ENCODE results near the gene FNTB. TPM values are rescaled to one million over a fixed set of nuclear protein-coding genes. Genes with fewer than 3 reads are reported as not detected.

Gene FNTB
- total RNA-seq, 1 experiment from 2014 or later, result 14.2 TPM

DNA sequence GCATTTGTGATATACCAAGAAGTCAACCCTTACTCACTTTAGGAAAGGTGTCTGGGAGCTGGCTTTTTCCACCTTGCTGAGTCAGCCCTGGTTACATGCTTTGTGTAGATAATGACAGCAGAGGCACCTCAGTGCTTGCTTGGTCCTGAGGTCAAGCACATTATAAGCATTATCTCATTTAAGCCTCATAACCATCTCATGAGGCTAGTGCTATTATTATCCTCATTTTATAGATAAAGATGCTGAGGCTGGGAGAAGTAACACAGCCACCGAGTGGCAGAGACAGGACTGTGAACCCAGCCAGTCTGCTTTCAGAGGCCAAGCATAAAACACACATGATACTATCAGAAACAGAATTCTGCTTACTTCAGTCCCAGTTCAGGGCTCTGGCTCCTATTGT lies 86.2 kb downstream of the FNTB start:
- Mint-ChIP-seq H3K27ac (no peak overlapping the region), H3K9me3 (no peaks in the 10 kb centered on the region), H3K36me3 (peaks cover 19% of the 10 kb centered on the region), H3K4me1 (no peaks in the 10 kb centered on the region), H3K27me3 (ENCODE audit: low read depth) (no peaks in the 10 kb centered on the region), H3K4me3 (no peak overlapping the region)
- ChIA-PET CTCF (no interaction called here), POLR2A (no interaction called here)
- ATAC-seq (no peak), DNase-seq (ENCODE audit: low spot score) (no peak)
- TF ChIP-seq, protein P1, sequence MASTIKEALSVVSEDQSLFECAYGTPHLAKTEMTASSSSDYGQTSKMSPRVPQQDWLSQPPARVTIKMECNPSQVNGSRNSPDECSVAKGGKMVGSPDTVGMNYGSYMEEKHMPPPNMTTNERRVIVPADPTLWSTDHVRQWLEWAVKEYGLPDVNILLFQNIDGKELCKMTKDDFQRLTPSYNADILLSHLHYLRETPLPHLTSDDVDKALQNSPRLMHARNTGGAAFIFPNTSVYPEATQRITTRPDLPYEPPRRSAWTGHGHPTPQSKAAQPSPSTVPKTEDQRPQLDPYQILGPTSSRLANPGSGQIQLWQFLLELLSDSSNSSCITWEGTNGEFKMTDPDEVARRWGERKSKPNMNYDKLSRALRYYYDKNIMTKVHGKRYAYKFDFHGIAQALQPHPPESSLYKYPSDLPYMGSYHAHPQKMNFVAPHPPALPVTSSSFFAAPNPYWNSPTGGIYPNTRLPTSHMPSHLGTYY (CRISPR knock-in tag; IDR thresholded peaks at IDR 0.05), result no peak
- no peak for TF ChIP-seq ESRRA (CRISPR knock-in tag; IDR thresholded peaks at IDR 0.05; ENCODE audit: borderline replicate concordance)
- TF ChIP-seq, protein P2, sequence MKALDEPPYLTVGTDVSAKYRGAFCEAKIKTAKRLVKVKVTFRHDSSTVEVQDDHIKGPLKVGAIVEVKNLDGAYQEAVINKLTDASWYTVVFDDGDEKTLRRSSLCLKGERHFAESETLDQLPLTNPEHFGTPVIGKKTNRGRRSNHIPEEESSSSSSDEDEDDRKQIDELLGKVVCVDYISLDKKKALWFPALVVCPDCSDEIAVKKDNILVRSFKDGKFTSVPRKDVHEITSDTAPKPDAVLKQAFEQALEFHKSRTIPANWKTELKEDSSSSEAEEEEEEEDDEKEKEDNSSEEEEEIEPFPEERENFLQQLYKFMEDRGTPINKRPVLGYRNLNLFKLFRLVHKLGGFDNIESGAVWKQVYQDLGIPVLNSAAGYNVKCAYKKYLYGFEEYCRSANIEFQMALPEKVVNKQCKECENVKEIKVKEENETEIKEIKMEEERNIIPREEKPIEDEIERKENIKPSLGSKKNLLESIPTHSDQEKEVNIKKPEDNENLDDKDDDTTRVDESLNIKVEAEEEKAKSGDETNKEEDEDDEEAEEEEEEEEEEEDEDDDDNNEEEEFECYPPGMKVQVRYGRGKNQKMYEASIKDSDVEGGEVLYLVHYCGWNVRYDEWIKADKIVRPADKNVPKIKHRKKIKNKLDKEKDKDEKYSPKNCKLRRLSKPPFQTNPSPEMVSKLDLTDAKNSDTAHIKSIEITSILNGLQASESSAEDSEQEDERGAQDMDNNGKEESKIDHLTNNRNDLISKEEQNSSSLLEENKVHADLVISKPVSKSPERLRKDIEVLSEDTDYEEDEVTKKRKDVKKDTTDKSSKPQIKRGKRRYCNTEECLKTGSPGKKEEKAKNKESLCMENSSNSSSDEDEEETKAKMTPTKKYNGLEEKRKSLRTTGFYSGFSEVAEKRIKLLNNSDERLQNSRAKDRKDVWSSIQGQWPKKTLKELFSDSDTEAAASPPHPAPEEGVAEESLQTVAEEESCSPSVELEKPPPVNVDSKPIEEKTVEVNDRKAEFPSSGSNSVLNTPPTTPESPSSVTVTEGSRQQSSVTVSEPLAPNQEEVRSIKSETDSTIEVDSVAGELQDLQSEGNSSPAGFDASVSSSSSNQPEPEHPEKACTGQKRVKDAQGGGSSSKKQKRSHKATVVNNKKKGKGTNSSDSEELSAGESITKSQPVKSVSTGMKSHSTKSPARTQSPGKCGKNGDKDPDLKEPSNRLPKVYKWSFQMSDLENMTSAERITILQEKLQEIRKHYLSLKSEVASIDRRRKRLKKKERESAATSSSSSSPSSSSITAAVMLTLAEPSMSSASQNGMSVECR (CRISPR knock-in tag; IDR thresholded peaks at IDR 0.05; ENCODE audit: borderline replicate concordance), result no peak
- TF ChIP-seq, protein P3, sequence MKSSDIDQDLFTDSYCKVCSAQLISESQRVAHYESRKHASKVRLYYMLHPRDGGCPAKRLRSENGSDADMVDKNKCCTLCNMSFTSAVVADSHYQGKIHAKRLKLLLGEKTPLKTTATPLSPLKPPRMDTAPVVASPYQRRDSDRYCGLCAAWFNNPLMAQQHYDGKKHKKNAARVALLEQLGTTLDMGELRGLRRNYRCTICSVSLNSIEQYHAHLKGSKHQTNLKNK (CRISPR knock-in tag; IDR thresholded peaks at IDR 0.05), result no peak
- TF ChIP-seq, protein P4, sequence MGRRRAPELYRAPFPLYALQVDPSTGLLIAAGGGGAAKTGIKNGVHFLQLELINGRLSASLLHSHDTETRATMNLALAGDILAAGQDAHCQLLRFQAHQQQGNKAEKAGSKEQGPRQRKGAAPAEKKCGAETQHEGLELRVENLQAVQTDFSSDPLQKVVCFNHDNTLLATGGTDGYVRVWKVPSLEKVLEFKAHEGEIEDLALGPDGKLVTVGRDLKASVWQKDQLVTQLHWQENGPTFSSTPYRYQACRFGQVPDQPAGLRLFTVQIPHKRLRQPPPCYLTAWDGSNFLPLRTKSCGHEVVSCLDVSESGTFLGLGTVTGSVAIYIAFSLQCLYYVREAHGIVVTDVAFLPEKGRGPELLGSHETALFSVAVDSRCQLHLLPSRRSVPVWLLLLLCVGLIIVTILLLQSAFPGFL (CRISPR knock-in tag; IDR thresholded peaks at IDR 0.05; ENCODE audit: borderline replicate concordance), result no peak
- TF ChIP-seq CREM (CRISPR knock-in tag; IDR thresholded peaks at IDR 0.05), result no peak
- no peak for TF ChIP-seq SMAD3 (CRISPR knock-in tag; IDR thresholded peaks at IDR 0.05; ENCODE audit: borderline replicate concordance)
- no peak for TF ChIP-seq ZNF416 (CRISPR knock-in tag; IDR thresholded peaks at IDR 0.05)
- TF ChIP-seq, protein P5, sequence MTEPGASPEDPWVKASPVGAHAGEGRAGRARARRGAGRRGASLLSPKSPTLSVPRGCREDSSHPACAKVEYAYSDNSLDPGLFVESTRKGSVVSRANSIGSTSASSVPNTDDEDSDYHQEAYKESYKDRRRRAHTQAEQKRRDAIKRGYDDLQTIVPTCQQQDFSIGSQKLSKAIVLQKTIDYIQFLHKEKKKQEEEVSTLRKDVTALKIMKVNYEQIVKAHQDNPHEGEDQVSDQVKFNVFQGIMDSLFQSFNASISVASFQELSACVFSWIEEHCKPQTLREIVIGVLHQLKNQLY (CRISPR knock-in tag; IDR thresholded peaks at IDR 0.05), result no peak
- no peak for TF ChIP-seq HMGA2 (CRISPR knock-in tag; IDR thresholded peaks at IDR 0.05)
- TF ChIP-seq RORB (CRISPR knock-in tag; IDR thresholded peaks at IDR 0.05), result no peak
- TF ChIP-seq, protein P6, sequence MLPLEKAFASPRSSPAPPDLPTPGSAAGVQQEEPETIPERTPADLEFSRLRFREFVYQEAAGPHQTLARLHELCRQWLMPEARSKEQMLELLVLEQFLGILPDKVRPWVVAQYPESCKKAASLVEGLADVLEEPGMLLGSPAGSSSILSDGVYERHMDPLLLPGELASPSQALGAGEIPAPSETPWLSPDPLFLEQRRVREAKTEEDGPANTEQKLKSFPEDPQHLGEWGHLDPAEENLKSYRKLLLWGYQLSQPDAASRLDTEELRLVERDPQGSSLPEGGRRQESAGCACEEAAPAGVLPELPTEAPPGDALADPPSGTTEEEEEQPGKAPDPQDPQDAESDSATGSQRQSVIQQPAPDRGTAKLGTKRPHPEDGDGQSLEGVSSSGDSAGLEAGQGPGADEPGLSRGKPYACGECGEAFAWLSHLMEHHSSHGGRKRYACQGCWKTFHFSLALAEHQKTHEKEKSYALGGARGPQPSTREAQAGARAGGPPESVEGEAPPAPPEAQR (CRISPR knock-in tag; IDR thresholded peaks at IDR 0.05), result no peak
- no peak for TF ChIP-seq TEAD1 (CRISPR knock-in tag; IDR thresholded peaks at IDR 0.05)
- TF ChIP-seq FOXP1 (CRISPR knock-in tag; IDR thresholded peaks at IDR 0.05; ENCODE audit: borderline replicate concordance), result no peak
- TF ChIP-seq, protein P7, sequence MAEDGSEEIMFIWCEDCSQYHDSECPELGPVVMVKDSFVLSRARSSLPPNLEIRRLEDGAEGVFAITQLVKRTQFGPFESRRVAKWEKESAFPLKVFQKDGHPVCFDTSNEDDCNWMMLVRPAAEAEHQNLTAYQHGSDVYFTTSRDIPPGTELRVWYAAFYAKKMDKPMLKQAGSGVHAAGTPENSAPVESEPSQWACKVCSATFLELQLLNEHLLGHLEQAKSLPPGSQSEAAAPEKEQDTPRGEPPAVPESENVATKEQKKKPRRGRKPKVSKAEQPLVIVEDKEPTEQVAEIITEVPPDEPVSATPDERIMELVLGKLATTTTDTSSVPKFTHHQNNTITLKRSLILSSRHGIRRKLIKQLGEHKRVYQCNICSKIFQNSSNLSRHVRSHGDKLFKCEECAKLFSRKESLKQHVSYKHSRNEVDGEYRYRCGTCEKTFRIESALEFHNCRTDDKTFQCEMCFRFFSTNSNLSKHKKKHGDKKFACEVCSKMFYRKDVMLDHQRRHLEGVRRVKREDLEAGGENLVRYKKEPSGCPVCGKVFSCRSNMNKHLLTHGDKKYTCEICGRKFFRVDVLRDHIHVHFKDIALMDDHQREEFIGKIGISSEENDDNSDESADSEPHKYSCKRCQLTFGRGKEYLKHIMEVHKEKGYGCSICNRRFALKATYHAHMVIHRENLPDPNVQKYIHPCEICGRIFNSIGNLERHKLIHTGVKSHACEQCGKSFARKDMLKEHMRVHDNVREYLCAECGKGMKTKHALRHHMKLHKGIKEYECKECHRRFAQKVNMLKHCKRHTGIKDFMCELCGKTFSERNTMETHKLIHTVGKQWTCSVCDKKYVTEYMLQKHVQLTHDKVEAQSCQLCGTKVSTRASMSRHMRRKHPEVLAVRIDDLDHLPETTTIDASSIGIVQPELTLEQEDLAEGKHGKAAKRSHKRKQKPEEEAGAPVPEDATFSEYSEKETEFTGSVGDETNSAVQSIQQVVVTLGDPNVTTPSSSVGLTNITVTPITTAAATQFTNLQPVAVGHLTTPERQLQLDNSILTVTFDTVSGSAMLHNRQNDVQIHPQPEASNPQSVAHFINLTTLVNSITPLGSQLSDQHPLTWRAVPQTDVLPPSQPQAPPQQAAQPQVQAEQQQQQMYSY (CRISPR knock-in tag; IDR thresholded peaks at IDR 0.05), result no peak
- TF ChIP-seq, protein P8, sequence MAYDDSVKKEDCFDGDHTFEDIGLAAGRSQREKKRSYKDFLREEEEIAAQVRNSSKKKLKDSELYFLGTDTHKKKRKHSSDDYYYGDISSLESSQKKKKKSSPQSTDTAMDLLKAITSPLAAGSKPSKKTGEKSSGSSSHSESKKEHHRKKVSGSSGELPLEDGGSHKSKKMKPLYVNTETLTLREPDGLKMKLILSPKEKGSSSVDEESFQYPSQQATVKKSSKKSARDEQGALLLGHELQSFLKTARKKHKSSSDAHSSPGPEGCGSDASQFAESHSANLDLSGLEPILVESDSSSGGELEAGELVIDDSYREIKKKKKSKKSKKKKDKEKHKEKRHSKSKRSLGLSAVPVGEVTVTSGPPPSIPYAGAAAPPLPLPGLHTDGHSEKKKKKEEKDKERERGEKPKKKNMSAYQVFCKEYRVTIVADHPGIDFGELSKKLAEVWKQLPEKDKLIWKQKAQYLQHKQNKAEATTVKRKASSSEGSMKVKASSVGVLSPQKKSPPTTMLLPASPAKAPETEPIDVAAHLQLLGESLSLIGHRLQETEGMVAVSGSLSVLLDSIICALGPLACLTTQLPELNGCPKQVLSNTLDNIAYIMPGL (CRISPR knock-in tag; IDR thresholded peaks at IDR 0.05), result no peak
- TF ChIP-seq GABPB1 (CRISPR knock-in tag; IDR thresholded peaks at IDR 0.05), result no peak
- no peak for TF ChIP-seq MYBL2 (CRISPR knock-in tag; IDR thresholded peaks at IDR 0.05)
- no peak for TF ChIP-seq GTF2I (CRISPR knock-in tag; conservative IDR thresholded peaks at IDR 0.05)
